SK-N-SH (cell line): Measurements from ENCODE around the gene LYSMD3.

Experiments
- SIN3A ChIP-seq: IDR thresholded peaks from 2 replicates; pipeline ENCODE4 v1.6.1; 2012; ENCODE audit warnings: low read depth, mild to moderate bottlenecking, low read length, moderate library complexity, borderline replicate concordance
- TCF12 ChIP-seq: IDR thresholded peaks from 2 replicates; pipeline ENCODE4 v1.4.0; 2012
- TF ChIP-seq, protein P1 (sequence below): fragments of 200-600 bp; sonication (generic); IDR thresholded peaks from 2 replicates; pipeline ENCODE4 v1.6.1; 2017; ENCODE audit warnings: antibody characterized with exemption, mild to moderate bottlenecking, moderate library complexity

GRCh38 chr5:90547072-90547536, 17.7 kb upstream of the LYSMD3 start:
- TF ChIP-seq, protein P1, sequence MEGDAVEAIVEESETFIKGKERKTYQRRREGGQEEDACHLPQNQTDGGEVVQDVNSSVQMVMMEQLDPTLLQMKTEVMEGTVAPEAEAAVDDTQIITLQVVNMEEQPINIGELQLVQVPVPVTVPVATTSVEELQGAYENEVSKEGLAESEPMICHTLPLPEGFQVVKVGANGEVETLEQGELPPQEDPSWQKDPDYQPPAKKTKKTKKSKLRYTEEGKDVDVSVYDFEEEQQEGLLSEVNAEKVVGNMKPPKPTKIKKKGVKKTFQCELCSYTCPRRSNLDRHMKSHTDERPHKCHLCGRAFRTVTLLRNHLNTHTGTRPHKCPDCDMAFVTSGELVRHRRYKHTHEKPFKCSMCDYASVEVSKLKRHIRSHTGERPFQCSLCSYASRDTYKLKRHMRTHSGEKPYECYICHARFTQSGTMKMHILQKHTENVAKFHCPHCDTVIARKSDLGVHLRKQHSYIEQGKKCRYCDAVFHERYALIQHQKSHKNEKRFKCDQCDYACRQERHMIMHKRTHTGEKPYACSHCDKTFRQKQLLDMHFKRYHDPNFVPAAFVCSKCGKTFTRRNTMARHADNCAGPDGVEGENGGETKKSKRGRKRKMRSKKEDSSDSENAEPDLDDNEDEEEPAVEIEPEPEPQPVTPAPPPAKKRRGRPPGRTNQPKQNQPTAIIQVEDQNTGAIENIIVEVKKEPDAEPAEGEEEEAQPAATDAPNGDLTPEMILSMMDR = no peak
- no peak for TF ChIP-seq SIN3A
- TF ChIP-seq TCF12 = no peak
